ENCODE data around the gene ELMO3. TPM values are rescaled to one million over a fixed set of nuclear protein-coding genes. Genes with fewer than 3 reads are reported as not detected.

The ELMO3 gene
- total and polyA plus RNA-seq, 2 of the 13 experiments (the other 11 are each of a cell fraction or from before 2014, with no cell fraction given): 2.6 to 4.0 TPM

GRCh38 chr16:67228034-67228785 is 29.3 kb downstream of the ELMO3 start:
- Histone ChIP-seq H4K20me1 (ENCODE audit: insufficient read depth, low read length) (no peaks in the 10 kb centered on the region; the same call in 1 of the 2 replicates), H3K4me2 (ENCODE audit: low read depth, low read length) (peak overlapping the region; percentile 99), H3K27ac (ENCODE audit: extremely low read length, insufficient read depth, low read length) (peak overlapping the region; percentile 55), H2AFZ (ENCODE audit: low read length) (no peak overlapping the region), H3K9me3 (ENCODE audit: low read length) (no peaks in the 10 kb centered on the region), H3K4me1 (ENCODE audit: insufficient read depth, low read length) (peaks cover 34% of the 10 kb centered on the region), H3K9ac (ENCODE audit: insufficient read depth, low read depth, low read length) (peak overlapping the region; percentile 98), H3K79me2 (ENCODE audit: insufficient read depth, low read length) (peaks cover 17% of the 10 kb centered on the region), H3K36me3 (replicated peaks in 1 of 2; ENCODE audit: control insufficient read depth in 1 of 2, insufficient read depth in 2 of 2, low read length in 2 of 2) (peaks cover 28 to 40% of the 10 kb centered on the region in 2 experiments), H3K27me3 (ENCODE audit: control insufficient read depth in 1 of 2, insufficient read depth in 2 of 2, low read length in 2 of 2) (peaks cover 0 to 4% of the 10 kb centered on the region in 2 experiments; a peak in 1 of 5 replicates), H3K4me3 (replicated peaks in 1 of 3; ENCODE audit: insufficient read depth in 1 of 3, low read depth in 2 of 3, low read length in 3 of 3) (peak overlapping the region; percentile 97 to 100 (median 98))
- ChIA-PET POLR2A (interaction anchor here (1.7 kb wide), 1 partner anchor 35 kb away, joined by 8 read pairs; no protein-coding TSS in a partner anchor), CTCF (ENCODE audit: low intra/inter-chr PET ratio, low total read pairs) (no interaction called here)
- no TSS peak for BruUV-seq (replicated peaks)
- 91% methylated on average over 9 of the region's 9 CpGs for WGBS (ENCODE audit: low lambda C conversion rate)
- intact Hi-C loops (cut with micrococcal nuclease; ENCODE audit: unreplicated experiment): loop anchor here (5.0 kb wide), 1 partner anchor 41 kb away; no protein-coding TSS in a partner anchor
- FAIRE-seq (no peak), ATAC-seq (no peak), DNase-seq (ENCODE audit: low spot score) (no peak)
- in situ Hi-C loops (cut with HindIII; ENCODE audit: extremely low pct_ligation_motif_present, low pct_unique_long_range_greater_than_20kb): no loop called here
- TF ChIP-seq CTCF (CRISPR knock-in tag; IDR thresholded peaks at IDR 0.05) (no peak), MZF1 (CRISPR knock-in tag; IDR thresholded peaks at IDR 0.05; ENCODE audit: borderline replicate concordance) (0 out of 2 replicates have a peak, but pooled peaks have one; percentile 61), NPAS2 (CRISPR knock-in tag; IDR thresholded peaks at IDR 0.05; ENCODE audit: borderline replicate concordance) (no peak), WIZ (CRISPR knock-in tag; IDR thresholded peaks at IDR 0.05) (no peak), AGO2 (optimal IDR thresholded peaks at IDR 0.05; ENCODE audit: low read depth, low read length) (peak; percentile 30), SIN3B (IDR thresholded peaks at IDR 0.05; ENCODE audit: low read length) (no peak), TERF1 (CRISPR knock-in tag; IDR thresholded peaks at IDR 0.05) (no peak), ZNF552 (CRISPR knock-in tag; IDR thresholded peaks at IDR 0.05; ENCODE audit: borderline replicate concordance) (no peak), ZNF326 (CRISPR knock-in tag; IDR thresholded peaks at IDR 0.05; ENCODE audit: borderline replicate concordance) (no peak), ZFP37 (CRISPR knock-in tag; IDR thresholded peaks at IDR 0.05; ENCODE audit: borderline replicate concordance) (no peak), RORA (CRISPR knock-in tag; IDR thresholded peaks at IDR 0.05) (no peak)
- TF ChIP-seq, protein P1, sequence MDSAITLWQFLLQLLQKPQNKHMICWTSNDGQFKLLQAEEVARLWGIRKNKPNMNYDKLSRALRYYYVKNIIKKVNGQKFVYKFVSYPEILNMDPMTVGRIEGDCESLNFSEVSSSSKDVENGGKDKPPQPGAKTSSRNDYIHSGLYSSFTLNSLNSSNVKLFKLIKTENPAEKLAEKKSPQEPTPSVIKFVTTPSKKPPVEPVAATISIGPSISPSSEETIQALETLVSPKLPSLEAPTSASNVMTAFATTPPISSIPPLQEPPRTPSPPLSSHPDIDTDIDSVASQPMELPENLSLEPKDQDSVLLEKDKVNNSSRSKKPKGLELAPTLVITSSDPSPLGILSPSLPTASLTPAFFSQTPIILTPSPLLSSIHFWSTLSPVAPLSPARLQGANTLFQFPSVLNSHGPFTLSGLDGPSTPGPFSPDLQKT (CRISPR knock-in tag; IDR thresholded peaks at IDR 0.05; ENCODE audit: borderline replicate concordance): no peak
- TF ChIP-seq, protein P2, sequence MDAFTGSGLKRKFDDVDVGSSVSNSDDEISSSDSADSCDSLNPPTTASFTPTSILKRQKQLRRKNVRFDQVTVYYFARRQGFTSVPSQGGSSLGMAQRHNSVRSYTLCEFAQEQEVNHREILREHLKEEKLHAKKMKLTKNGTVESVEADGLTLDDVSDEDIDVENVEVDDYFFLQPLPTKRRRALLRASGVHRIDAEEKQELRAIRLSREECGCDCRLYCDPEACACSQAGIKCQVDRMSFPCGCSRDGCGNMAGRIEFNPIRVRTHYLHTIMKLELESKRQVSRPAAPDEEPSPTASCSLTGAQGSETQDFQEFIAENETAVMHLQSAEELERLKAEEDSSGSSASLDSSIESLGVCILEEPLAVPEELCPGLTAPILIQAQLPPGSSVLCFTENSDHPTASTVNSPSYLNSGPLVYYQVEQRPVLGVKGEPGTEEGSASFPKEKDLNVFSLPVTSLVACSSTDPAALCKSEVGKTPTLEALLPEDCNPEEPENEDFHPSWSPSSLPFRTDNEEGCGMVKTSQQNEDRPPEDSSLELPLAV (CRISPR knock-in tag; conservative IDR thresholded peaks at IDR 0.05; ENCODE audit: low read depth): no peak

All from HepG2 (cell line).